H1 (cell line): Measurements from ENCODE around the gene ATP9B. TPM values are rescaled to one million over a fixed set of nuclear protein-coding genes. Genes with fewer than 3 reads are reported as not detected.

Source experiments
- JUN ChIP-seq: IDR thresholded peaks from 2 replicates; pipeline ENCODE4 v1.6.1; 2011; ENCODE audit warnings: low read depth, mild to moderate bottlenecking, improper control_type of control experiment, low read length
- POLR2AphosphoS5 ChIP-seq: IDR thresholded peaks from 2 replicates; pipeline ENCODE4 v1.6.1; 2011; ENCODE audit warnings: low read depth, low read length
- RAD21 ChIP-seq, 2 experiments: IDR thresholded peaks in 1 of 2; conservative IDR thresholded peaks in 1 of 2; 2 replicates each; pipeline ENCODE4 v1.6.1; 2011; ENCODE audit warnings: low read depth in 2 of 2, low read length in 2 of 2, improper control_type of control experiment in 1 of 2, inconsistent platforms in 1 of 2, mild to moderate bottlenecking in 1 of 2, moderate library complexity in 1 of 2
- polyA plus RNA-seq, 7 experiments: library from polyadenylated mRNA; depleted of rRNA in 3 of 7; stranded (reverse) in 5 of 7; unstranded in 2 of 7; fragments of >200 nt in 5 of 7; fragments of 200-250 nt in 2 of 7; gene quantifications; 1 replicate in 5 of 7; 2 replicates in 1 of 7; 4 replicates in 1 of 7; pipeline versions ENCODE4 v1.2.1 to v1.2.3, GENCODE V29; 2011 to 2013; ENCODE audit warnings: missing spikeins in 2 of 7, mixed read lengths in 2 of 7
- total RNA-seq: library from RNA; stranded (reverse); fragmentation: NEBNext Ultra II Directional; extraction: Animal tissue kit (Norgen Biotek cat#: 25700); gene quantifications from 2 replicates; pipeline ENCODE4 v1.2.1, GENCODE V29; 2021
- TF ChIP-seq, protein P1 (sequence below): fragments of 300-600 bp; sonication (generic); IDR thresholded peaks from 2 replicates; pipeline ENCODE4 v1.7.1; 2012; ENCODE audit warnings: low read length, moderate library complexity, mild to moderate bottlenecking, inconsistent platforms; ENCODE audit not compliant: insufficient replicate concordance

ATP9B gene
- total and polyA plus RNA-seq, 2 of the 8 experiments (the other 6 are each of a cell fraction or from before 2014, with no cell fraction given): 15.1 to 21.7 TPM

DNA sequence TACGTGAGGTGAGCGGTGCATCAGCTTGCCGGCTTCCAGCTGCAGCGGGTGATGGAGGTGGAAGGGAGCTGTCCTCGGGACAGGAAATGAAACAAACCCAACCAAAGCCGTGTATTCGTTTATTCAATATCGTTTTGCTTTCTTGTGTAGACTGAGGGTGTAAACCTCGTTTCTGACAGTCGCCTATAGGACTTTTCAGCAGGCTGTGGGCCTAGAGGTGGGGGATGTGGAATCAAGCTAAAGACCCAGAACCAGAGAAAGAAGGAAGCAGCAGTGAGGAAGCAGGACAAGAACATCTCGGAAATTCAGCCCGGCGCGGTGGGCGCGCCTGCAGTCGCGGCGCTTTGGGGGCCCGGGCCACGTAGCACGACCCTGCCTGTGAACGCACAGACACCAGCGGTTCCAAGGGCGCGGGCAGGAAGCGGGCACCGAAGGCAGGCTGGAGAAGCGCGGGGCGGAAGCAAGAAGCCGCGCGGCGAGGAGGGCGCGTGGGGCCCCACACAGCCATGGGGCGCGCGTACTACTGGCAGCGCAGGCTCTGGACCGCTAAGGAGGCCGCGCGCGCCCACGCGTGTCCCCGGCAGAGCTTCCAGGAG, 755 bp upstream of the ATP9B start (continued):
- TF ChIP-seq, protein P1, sequence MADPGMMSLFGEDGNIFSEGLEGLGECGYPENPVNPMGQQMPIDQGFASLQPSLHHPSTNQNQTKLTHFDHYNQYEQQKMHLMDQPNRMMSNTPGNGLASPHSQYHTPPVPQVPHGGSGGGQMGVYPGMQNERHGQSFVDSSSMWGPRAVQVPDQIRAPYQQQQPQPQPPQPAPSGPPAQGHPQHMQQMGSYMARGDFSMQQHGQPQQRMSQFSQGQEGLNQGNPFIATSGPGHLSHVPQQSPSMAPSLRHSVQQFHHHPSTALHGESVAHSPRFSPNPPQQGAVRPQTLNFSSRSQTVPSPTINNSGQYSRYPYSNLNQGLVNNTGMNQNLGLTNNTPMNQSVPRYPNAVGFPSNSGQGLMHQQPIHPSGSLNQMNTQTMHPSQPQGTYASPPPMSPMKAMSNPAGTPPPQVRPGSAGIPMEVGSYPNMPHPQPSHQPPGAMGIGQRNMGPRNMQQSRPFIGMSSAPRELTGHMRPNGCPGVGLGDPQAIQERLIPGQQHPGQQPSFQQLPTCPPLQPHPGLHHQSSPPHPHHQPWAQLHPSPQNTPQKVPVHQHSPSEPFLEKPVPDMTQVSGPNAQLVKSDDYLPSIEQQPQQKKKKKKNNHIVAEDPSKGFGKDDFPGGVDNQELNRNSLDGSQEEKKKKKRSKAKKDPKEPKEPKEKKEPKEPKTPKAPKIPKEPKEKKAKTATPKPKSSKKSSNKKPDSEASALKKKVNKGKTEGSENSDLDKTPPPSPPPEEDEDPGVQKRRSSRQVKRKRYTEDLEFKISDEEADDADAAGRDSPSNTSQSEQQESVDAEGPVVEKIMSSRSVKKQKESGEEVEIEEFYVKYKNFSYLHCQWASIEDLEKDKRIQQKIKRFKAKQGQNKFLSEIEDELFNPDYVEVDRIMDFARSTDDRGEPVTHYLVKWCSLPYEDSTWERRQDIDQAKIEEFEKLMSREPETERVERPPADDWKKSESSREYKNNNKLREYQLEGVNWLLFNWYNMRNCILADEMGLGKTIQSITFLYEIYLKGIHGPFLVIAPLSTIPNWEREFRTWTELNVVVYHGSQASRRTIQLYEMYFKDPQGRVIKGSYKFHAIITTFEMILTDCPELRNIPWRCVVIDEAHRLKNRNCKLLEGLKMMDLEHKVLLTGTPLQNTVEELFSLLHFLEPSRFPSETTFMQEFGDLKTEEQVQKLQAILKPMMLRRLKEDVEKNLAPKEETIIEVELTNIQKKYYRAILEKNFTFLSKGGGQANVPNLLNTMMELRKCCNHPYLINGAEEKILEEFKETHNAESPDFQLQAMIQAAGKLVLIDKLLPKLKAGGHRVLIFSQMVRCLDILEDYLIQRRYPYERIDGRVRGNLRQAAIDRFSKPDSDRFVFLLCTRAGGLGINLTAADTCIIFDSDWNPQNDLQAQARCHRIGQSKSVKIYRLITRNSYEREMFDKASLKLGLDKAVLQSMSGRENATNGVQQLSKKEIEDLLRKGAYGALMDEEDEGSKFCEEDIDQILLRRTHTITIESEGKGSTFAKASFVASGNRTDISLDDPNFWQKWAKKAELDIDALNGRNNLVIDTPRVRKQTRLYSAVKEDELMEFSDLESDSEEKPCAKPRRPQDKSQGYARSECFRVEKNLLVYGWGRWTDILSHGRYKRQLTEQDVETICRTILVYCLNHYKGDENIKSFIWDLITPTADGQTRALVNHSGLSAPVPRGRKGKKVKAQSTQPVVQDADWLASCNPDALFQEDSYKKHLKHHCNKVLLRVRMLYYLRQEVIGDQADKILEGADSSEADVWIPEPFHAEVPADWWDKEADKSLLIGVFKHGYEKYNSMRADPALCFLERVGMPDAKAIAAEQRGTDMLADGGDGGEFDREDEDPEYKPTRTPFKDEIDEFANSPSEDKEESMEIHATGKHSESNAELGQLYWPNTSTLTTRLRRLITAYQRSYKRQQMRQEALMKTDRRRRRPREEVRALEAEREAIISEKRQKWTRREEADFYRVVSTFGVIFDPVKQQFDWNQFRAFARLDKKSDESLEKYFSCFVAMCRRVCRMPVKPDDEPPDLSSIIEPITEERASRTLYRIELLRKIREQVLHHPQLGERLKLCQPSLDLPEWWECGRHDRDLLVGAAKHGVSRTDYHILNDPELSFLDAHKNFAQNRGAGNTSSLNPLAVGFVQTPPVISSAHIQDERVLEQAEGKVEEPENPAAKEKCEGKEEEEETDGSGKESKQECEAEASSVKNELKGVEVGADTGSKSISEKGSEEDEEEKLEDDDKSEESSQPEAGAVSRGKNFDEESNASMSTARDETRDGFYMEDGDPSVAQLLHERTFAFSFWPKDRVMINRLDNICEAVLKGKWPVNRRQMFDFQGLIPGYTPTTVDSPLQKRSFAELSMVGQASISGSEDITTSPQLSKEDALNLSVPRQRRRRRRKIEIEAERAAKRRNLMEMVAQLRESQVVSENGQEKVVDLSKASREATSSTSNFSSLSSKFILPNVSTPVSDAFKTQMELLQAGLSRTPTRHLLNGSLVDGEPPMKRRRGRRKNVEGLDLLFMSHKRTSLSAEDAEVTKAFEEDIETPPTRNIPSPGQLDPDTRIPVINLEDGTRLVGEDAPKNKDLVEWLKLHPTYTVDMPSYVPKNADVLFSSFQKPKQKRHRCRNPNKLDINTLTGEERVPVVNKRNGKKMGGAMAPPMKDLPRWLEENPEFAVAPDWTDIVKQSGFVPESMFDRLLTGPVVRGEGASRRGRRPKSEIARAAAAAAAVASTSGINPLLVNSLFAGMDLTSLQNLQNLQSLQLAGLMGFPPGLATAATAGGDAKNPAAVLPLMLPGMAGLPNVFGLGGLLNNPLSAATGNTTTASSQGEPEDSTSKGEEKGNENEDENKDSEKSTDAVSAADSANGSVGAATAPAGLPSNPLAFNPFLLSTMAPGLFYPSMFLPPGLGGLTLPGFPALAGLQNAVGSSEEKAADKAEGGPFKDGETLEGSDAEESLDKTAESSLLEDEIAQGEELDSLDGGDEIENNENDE: no peak
- TF ChIP-seq JUN (no peak), POLR2AphosphoS5 (no peak), RAD21 (IDR thresholded peaks at IDR 0.05 in 1 of 2, conservative IDR thresholded peaks at IDR 0.05 in 1 of 2; ENCODE audit: low read depth in 2 of 2, low read length in 2 of 2) (peak in 1 of 2 experiments; percentile 6; a peak in 1 of 4 replicates)
